GM13977 (cell line): ENCODE results near the gene SLC35D2.

Source experiments
- DNase-seq: peaks from one replicate; pipeline ENCODE4 v3.0.0; 2012; ENCODE audit warnings: low spot score
- in situ Hi-C: fragments of 300-500 bp; cut with MboI; formaldehyde crosslinking; loops from one replicate; pipeline ENCODE4 v1.12.0; 2022; ENCODE audit warnings: low sequenced_read_pairs, low pct_unique_long_range_greater_than_20kb, mixed read lengths, inconsistent platforms; ENCODE audit not compliant: unreplicated experiment
- TF ChIP-seq, protein P1 (sequence below): IDR thresholded peaks from 2 replicates; pipeline ENCODE4 v1.5.1; 2012; ENCODE audit warnings: mild to moderate bottlenecking, control low read depth; ENCODE audit not compliant: insufficient read depth; ENCODE audit errors: extremely low read depth, missing control alignments

Gene SLC35D2

GRCh38 chr9:96342571-96343245 lies 40.8 kb downstream of the SLC35D2 start:
- no peak for DNase-seq
- in situ Hi-C loops, result no loop called here
- TF ChIP-seq, protein P1, sequence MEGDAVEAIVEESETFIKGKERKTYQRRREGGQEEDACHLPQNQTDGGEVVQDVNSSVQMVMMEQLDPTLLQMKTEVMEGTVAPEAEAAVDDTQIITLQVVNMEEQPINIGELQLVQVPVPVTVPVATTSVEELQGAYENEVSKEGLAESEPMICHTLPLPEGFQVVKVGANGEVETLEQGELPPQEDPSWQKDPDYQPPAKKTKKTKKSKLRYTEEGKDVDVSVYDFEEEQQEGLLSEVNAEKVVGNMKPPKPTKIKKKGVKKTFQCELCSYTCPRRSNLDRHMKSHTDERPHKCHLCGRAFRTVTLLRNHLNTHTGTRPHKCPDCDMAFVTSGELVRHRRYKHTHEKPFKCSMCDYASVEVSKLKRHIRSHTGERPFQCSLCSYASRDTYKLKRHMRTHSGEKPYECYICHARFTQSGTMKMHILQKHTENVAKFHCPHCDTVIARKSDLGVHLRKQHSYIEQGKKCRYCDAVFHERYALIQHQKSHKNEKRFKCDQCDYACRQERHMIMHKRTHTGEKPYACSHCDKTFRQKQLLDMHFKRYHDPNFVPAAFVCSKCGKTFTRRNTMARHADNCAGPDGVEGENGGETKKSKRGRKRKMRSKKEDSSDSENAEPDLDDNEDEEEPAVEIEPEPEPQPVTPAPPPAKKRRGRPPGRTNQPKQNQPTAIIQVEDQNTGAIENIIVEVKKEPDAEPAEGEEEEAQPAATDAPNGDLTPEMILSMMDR, result no peak

GRCh38 chr9:96340707-96341106 lies 42.8 kb downstream of the SLC35D2 start:
- in situ Hi-C loops, result no loop called here
- no peak for DNase-seq
- TF ChIP-seq, protein P1, result no peak

DNA sequence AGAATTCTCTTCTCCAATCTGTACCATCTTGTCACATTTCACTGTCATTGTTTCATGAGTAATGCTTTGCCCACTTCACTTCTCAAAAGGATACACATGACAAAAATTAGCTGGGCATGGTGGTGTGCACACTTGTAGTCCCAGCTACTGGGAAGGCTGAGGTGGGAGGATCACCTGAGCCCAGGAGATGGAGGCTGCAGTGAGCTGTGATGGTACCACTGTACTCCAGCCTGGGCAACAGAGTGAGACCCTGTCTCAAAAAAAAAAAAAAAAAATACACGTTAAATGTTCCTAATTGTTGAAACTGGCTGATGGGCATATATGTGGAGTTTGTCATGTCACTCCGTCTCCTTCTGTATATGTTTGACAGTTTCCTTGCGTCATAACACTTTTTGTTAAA lies 45.2 kb downstream of the SLC35D2 start:
- in situ Hi-C loops, result no loop called here
- TF ChIP-seq, protein P1, result no peak

DNA sequence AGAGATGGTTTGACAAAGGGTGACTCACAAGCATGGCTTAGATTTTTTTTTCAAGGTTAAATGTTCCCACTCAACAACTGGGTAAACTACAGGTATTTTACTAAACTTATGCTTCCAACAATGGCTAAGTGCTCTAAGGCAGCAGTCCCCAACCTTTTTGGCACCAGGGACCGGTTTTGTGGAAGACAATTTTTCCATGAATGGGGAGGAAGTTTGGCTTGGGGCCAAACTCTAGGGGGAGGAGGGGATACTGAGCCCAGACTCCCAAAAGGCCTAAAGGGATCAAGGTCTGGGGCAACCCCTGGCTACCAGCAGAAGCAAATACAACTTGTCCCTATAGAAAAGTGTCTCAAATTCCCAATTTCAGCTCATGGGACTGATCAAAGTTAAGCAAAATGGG lies 49.6 kb downstream of the SLC35D2 start:
- in situ Hi-C loops, result no loop called here
- DNase-seq, result no peak
- TF ChIP-seq, protein P1, result no peak

More for the DNA sequence above, 45.2 kb downstream of the SLC35D2 start:
- DNase-seq, result no peak

DNA sequence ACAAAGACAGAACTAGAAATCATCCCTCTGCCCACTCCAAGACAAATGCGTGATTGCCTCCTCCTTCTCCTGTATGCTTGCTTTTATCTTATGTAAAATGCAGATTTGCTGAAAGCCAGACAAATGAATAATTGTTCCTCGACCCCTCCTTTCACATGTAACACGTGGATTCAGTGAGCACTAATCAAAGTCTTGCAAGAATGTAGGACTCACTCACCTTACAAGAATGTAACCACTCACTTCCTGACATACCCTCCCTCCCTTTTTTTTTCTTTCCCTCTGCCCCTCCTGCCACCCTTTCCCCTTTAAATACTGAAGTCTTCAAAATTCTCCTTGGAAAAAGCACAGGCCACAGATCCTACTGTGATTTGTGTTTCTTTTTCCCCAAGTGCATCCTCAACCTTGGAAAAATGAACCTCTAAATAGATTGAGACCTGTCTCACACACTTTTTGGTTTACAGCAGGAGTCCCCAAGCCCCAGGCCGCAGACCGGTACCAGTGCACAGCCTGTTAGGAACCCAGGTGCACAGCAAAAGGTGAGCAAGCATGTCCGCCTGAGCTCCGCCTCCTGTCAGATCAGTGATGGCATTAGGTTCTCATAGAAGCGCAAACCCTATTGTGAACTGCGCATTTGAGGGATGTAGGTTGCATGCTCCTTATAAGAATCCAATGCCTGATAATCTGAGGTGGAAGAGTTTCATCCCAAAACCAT lies 52.1 kb downstream of the SLC35D2 start:
- in situ Hi-C loops, result no loop called here

GRCh38 chr9:96327694-96328352 lies 55.7 kb downstream of the SLC35D2 start:
- in situ Hi-C loops, result loop anchor here (5.0 kb wide), 1 partner anchor 324 kb away; no protein-coding TSS in a partner anchor
- DNase-seq, result peak; percentile 62
- TF ChIP-seq, protein P1, result peak; percentile 66

More for the DNA sequence above, 52.1 kb downstream of the SLC35D2 start:
- TF ChIP-seq, protein P1, result no peak
- DNase-seq, result no peak
